Measurements from ENCODE around the gene SPI1.

The SPI1 gene

DNA sequence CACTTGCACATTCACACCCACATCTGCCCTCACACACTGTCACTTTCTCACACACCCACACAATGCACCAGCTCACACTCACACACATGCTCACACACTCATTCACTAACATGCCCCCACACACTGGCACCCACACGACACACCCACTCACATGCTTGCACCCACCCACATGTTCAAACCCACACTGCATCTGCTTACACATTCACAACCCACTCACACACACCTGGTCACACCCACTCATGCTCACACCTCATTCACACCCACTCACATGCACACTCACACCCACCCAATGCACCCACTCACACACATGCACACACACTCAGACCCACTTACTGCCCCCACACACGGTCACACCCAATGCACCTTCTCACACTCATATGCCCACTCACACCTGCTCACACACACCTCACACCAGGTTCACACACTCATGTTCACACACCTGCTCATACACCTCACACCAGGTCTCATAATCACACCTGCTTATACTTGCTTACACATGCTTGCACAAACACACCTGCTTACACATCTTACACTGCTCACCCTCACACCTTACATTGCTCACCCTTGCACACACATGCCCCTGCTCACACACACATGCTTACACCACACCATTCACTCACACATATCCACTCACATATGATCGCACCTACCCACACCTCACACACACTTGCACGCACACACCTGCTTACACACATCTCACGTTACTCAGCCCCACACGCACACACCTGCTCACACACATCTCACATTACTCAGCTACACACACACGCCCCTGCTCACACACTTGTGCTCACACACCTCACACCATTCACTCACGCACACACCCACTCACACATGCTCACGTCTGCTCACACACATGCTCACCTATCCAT is 22.0 kb downstream of the SPI1 start:
- no peak for DNase-seq

DNA sequence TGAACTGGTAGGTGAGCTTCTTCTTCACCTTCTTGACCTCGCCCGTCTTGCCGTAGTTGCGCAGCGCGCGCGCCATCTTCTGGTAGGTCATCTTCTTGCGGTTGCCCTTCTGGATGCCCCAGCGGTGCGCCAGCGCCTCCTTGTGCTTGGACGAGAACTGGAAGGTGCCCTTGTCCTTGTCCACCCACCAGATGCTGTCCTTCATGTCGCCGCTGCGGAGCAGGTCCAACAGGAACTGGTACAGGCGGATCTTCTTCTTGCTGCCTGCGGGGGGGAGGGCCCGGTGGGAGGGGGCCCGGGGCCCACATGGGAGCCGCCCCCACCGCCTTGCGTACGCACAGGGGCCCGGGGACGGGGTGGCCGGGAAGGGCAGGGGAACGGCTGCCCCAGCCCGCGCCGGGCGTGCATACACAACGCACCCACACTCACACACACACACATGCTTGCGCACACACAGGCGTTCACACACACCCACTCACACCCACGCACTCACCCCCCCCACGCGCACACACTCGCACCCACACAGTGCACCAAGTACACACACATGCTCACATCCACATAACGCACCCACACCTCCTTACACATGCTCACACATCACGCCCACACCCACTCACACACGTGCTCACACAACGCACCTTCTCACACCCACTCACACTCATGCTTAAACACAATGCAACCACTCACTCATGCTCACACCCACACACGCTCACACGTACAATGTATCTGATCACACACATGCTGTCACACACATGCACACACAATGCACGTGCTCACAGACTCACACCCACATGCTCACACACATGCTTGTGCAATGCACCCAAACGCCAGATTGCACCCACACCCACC is 22.8 kb downstream of the SPI1 start:
- DNase-seq = no peak

DNA sequence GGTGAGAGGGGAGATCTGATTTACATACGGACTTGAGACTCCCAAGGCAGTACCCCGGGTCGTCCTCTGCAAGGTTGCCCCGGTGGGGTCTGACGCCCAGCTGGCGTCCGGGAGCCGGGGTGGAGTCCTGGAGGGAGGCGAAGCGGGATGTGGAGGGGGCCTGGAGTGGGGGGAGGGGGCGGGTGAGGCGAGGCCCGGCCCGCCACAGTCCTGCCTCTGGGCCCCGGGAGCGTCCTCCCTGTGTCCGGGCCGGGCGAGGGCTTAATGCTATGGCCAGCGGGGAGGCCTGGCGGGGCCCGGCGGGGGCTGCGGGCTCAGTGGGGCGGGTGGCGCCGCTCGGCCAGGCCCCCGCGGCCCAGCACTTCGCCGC is 23.4 kb downstream of the SPI1 start:
- no peak for DNase-seq

- DNase-seq = no peak
These were observed 24.2 kb downstream of the SPI1 start for GRCh38 chr11:47353978-47354774.

- no peak for DNase-seq
These were observed 25.8 kb downstream of the SPI1 start, which contains the start of gene MYBPC3 for GRCh38 chr11:47352556-47352955. Gene MYBPC3, minus strand, starts transcription at chr11:47352702. Its CDS starts 55 bp downstream, at chr11:47352647.

- DNase-seq = no peak
These were observed 26.9 kb downstream of the SPI1 start for GRCh38 chr11:47351156-47352126.

GRCh38 chr11:47350315-47350714 is 28.0 kb downstream of the SPI1 start:
- no peak for DNase-seq

DNA sequence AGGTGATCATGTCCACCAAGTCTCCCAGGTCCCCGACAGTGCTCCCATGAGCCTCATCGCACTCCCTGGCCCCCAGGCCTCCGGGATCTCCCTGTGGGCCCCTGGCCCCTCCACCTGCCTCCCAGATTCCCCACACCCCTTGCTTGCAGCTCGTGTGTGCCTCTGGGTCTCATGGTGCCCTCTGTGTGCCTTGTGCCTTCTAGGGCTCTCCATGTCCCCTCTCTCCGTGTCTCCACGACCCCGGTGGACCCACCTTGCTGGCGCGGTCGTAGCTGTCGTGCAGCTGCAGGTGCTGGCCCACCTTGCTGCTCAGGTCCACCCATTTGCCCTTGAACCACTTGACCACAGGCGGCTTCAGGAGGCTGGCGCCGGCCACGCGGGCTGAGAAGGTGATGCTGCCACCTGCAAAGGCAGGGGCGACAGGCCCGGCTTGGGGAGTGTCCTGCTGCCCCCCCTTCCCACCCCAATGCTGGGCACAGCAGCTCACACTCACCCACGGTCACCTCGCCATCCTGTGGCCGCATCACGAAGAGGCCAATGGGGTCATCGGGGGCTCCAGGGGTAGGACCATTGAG is 28.7 kb downstream of the SPI1 start:
- no peak for DNase-seq

DNA sequence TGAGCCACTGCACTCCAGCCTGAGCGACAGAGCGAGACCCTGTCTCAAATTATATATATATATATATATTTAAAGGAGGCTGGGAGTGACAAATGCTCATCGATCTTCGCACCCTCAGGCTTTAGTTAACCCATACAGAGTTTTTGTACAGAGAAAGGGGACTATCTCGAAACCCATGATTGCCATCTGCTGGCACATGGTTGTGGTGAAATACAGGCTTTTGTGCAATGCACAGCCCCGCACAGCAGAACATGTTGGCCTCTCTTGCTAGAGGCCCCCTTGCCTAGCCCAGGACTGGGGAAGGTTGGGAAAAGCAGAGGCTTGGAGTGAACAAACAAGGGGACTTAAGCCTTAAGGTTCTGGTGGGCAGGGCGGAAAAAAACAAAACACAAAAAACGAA is 29.5 kb downstream of the SPI1 start:
- no peak for DNase-seq

- DNase-seq = no peak
These were observed 30.1 kb downstream of the SPI1 start for GRCh38 chr11:47348131-47348802.

- no peak for DNase-seq
These were observed 31.2 kb downstream of the SPI1 start for GRCh38 chr11:47347137-47347536.

DNA sequence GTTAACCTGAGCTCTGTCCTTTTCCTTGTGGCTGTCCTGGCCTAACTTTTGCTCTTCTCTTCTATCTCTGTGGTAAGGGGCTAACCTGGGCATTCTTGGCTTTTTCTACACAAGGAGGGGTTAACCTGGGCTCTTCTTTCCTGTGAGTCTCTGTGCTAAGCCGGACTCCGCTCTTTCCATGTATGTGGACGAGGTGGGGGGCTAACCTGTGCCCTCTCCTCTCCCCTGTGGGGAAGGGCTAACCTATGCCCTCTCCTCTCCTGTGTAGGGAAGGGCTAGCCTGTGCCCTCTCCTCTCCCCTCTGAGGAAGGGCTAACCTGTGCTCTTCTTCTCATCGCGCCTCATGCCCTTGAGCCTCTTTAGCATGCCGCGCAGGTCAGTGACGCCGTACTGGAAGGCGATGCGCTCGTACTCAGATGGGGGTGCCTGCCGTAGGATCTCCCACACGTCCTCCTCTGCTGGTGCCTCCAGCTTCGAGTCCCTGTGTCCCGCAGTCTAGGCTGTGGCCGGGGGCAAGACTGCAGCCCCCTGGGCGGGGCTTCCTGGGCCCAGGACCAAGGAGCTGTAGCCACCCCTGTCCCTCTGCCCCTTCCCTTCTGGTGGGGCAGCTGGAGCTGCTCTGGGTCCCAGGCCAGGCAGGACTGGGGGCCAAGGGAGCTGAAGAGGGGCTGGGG is 32.3 kb downstream of the SPI1 start:
- no peak for DNase-seq

GRCh38 chr11:47342854-47343253 is 35.5 kb downstream of the SPI1 start:
- no peak for DNase-seq

- DNase-seq = no peak
These were observed 36.1 kb downstream of the SPI1 start for GRCh38 chr11:47342036-47342803.

- DNase-seq = no peak
These were observed 37.2 kb downstream of the SPI1 start for GRCh38 chr11:47340980-47341775.

DNA sequence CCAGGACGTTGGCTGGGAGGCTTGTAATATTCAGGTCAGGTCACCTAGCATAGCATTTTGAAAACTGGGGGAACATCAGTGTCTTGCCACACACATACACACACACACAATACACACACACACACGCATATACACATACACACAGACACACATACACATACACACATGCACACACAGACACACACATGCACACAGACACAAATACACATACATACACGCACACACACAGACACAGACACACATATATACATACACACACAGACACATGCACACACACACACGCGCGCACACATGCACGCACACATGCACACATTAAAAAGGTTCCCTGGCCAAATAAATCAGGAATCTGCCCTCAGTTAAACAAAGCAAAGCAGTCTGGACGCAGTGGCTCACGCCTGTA is 38.3 kb downstream of the SPI1 start:
- no peak for DNase-seq

GRCh38 chr11:47338396-47339241 is 39.7 kb downstream of the SPI1 start:
- DNase-seq = no peak
